Inflammatory macrophage treated with lipopolysaccharide for 1 hour (primary cell): ENCODE measurements around the gene SH3TC1.
A peak's percentile ranks its signal among the peaks of the same experiment; 100 is the strongest.

Experiments used
- DNase-seq, 2 donors: peaks; one replicate each; pipeline ENCODE4 v3.0.0-alpha.2; 2020 to 2022

Gene SH3TC1

GRCh38 chr4:8233672-8234484, 34.8 kb downstream of the SH3TC1 start:
- no peak for DNase-seq

GRCh38 chr4:8234715-8235114, 35.6 kb downstream of the SH3TC1 start:
- DNase-seq, result no peak

- DNase-seq, result no peak
These were observed 36.1 kb downstream of the SH3TC1 start for GRCh38 chr4:8235224-8235623.

GRCh38 chr4:8235686-8236085, 36.6 kb downstream of the SH3TC1 start:
- DNase-seq, result no peak

GRCh38 chr4:8236106-8236919, 37.2 kb downstream of the SH3TC1 start:
- DNase-seq, result no peak

GRCh38 chr4:8236920-8237195, 37.8 kb downstream of the SH3TC1 start:
- DNase-seq, result no peak

GRCh38 chr4:8237256-8237989, 38.3 kb downstream of the SH3TC1 start:
- no peak for DNase-seq

GRCh38 chr4:8238036-8238511, 39.0 kb downstream of the SH3TC1 start:
- DNase-seq, result no peak

GRCh38 chr4:8238515-8239053, 39.5 kb downstream of the SH3TC1 start:
- peak; percentile 70 to 94 for DNase-seq

GRCh38 chr4:8239226-8239625, 40.1 kb downstream of the SH3TC1 start:
- no peak for DNase-seq

- DNase-seq, result no peak
These were observed 40.6 kb downstream of the SH3TC1 start for GRCh38 chr4:8239661-8240060.

- DNase-seq, result no peak
These were observed 41.3 kb downstream of the SH3TC1 start for GRCh38 chr4:8240211-8241041.

- no peak for DNase-seq
These were observed 42.2 kb downstream of the SH3TC1 start for GRCh38 chr4:8241211-8241779.

- peak; percentile 47 to 90 for DNase-seq
These were observed 43.0 kb downstream of the SH3TC1 start for GRCh38 chr4:8241895-8242696.

GRCh38 chr4:8242782-8243560, 43.9 kb downstream of the SH3TC1 start:
- no peak for DNase-seq

- DNase-seq, result no peak
These were observed 45.1 kb downstream of the SH3TC1 start for GRCh38 chr4:8244001-8244757.

GRCh38 chr4:8244931-8245460, 45.9 kb downstream of the SH3TC1 start:
- no peak for DNase-seq

- DNase-seq, result no peak
These were observed 47.1 kb downstream of the SH3TC1 start for GRCh38 chr4:8245884-8246833.
